Motor neuron (in vitro differentiated cells): Measurements from ENCODE around the gene MAFG. TPM values are rescaled to one million over a fixed set of nuclear protein-coding genes. Genes with fewer than 3 reads are reported as not detected.

Experiments used
- ATAC-seq, 8 experiments: fragments of 200-7000 bp; cut with Tn5 transposase; replicated peaks in 6 of 8; 2 replicates each; pipeline ENCODE4 v1.8.0; 2021; ENCODE audit warnings: mild to moderate bottlenecking in 8 of 8, moderate library complexity in 8 of 8
- H3K27ac ChIP-seq, 2 donors: fragments of 250-450 bp; sonication (Bioruptor Pico); 2 replicates each; pipeline ENCODE4 v1.9.0; 2021; ENCODE audit warnings: antibody characterized with exemption in 2 of 2, mild to moderate bottlenecking in 2 of 2, moderate library complexity in 1 of 2
- H3K4me1 ChIP-seq, 2 donors: fragments of 250-450 bp; sonication (Bioruptor Pico); replicated peaks in 1 of 2; 2 replicates each; pipeline ENCODE4 v1.6.1; 2021; ENCODE audit warnings: antibody characterized with exemption in 2 of 2, mild to moderate bottlenecking in 2 of 2, moderate library complexity in 1 of 2
- H3K4me3 ChIP-seq, 5 donors: fragments of 250-450 bp; sonication (Bioruptor Pico); 2 replicates each; pipeline ENCODE4 v1.9.0; 2021; ENCODE audit warnings: antibody characterized with exemption in 5 of 5, mild to moderate bottlenecking in 5 of 5, moderate library complexity in 4 of 5
- WGBS, 10 experiments: fragments of 450-650 bp; shearing (Covaris generic); methylation state at CpG; one replicate each; pipeline ENCODE4 v1.0.0; 2022; 5-methylcytosine and 5-hydroxymethylcytosine counted together
- in situ Hi-C, 9 experiments: fragments of 400-800 bp; cut with MboI; loops; one replicate each; pipeline ENCODE4 v1.15.0; 2021; ENCODE audit warnings: low sequenced_read_pairs in 9 of 9, low pct_unique_long_range_greater_than_20kb in 2 of 9; ENCODE audit not compliant: unreplicated experiment in 9 of 9
- total RNA-seq, 8 experiments: library from RNA; unstranded; fragments of 300-600 nt; gene quantifications; 2 replicates each; pipeline versions ENCODE4 v1.2.3 to v1.2.4, GENCODE V29; 2022

MAFG gene
- total RNA-seq, 8 experiments from 2014 or later: 6.6 to 23.9 (median 15.4) TPM

- H3K27ac ChIP-seq: no peak overlapping the region
- peaks cover 2 to 4% of the 10 kb centered on the region in 2 donors for H3K4me1 ChIP-seq
- 80 to 95% (median 95%) methylated on average over 1 to 3 of the region's 5 CpGs; no CpG with 5 or more reads in 7 of the 10 experiments for WGBS, 10 experiments
- no peak overlapping the region for H3K4me3 ChIP-seq
- no peak for ATAC-seq
- in situ Hi-C loops: no loop called here
These were observed 50.0 kb downstream of the MAFG start for GRCh38 chr17:81877569-81877968.

- Histone ChIP-seq H3K4me3 (peak overlapping the region; percentile 62 to 92 (median 84)), H3K4me1 (peaks cover 37 to 39% of the 10 kb centered on the region in 2 donors), H3K27ac (peak overlapping the region; percentile 98 to 99)
- 0 to 12% (median 0%) methylated on average over 1 to 23 of the region's 86 CpGs; no CpG with 5 or more reads in 6 of the 10 experiments for WGBS, 10 experiments
- ATAC-seq: peak; percentile 4 to 52 (median 36)
- in situ Hi-C loops: no loop called here
These were observed 55.9 kb downstream of the MAFG start for GRCh38 chr17:81871387-81872230.

GRCh38 chr17:81870981-81871386, 56.6 kb downstream of the MAFG start, which contains the start of gene ARHGDIA:
Gene ARHGDIA, minus strand, starts transcription at chr17:81871337. Its CDS starts 1,407 bp downstream, at chr17:81869930.
- peak; percentile 22 to 64 (median 48) for ATAC-seq
- WGBS, 10 experiments: no CpG with 5 or more reads among the region's 64 CpGs
- peak within 1 kb of the TSS; percentile 62 to 92 (median 84) for H3K4me3 ChIP-seq
- peaks cover 37 to 41% of the 10 kb centered on the region in 2 donors for H3K4me1 ChIP-seq
- in situ Hi-C loops: no loop called here
- peak within 1 kb of the TSS; percentile 98 to 99 for H3K27ac ChIP-seq

DNA sequence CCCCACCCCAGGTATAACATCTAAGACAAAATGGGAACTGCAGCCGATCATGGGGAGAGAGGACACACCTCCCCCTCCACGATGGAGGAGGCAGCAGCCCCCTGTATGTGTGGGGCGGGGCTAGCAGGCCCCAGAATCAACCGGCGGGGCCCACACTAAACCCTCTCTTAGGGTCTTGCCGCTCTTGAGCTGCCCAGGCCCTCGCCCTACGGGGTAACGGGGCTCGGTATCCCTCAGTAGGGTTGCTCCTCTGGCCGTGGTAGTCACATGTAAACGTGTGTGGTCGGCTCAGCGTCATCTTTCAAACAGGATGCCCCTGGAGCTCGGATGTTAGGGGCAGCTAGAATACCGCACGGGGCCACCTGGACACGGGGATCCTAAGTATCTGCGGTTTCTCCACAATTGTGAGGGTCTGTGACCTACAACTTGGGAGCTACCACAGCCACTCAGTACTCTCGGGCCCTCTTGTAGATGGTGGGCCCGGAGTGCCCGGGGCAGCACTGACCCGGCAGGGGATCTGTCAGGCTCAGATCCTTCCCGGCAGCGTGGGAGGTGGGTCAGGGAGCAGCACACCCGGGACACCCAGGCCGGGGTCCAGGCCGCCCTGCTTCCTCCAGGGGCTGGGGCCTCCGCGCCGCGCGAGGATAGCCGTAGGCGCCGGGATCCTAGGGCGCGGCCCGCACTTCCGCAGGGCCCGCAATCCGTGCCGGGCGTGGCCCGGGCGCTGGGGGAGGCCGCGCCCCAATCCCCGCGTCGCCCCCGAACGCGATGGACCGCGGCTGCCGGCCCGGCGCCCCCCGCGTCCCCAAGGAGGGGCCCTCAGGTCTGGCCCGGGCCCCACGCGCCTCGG, 57.2 kb downstream of the MAFG start:
- H3K4me1 ChIP-seq: peaks cover 37 to 41% of the 10 kb centered on the region in 2 donors
- H3K27ac ChIP-seq: peak overlapping the region; percentile 98 to 99
- WGBS, 10 experiments: 0 to 5% (median 3%) methylated on average over 2 to 9 of the region's 65 CpGs; no CpG with 5 or more reads in 6 of the 10 experiments
- ATAC-seq: peak in 6 of 8 experiments; percentile 0 to 12 (median 4)
- peak overlapping the region; percentile 62 to 92 (median 84) for H3K4me3 ChIP-seq
- in situ Hi-C loops: no loop called here

- ATAC-seq: peak in 6 of 8 experiments; percentile 3 to 38 (median 32)
- Histone ChIP-seq H3K4me1 (peaks cover 37 to 41% of the 10 kb centered on the region in 2 donors), H3K4me3 (peak overlapping the region; percentile 62 to 92 (median 84)), H3K27ac (peak overlapping the region; percentile 98 to 99)
- in situ Hi-C loops: no loop called here
- 0 to 75% (median 23%) methylated on average over 1 to 4 of the region's 52 CpGs; no CpG with 5 or more reads in 4 of the 10 experiments for WGBS, 10 experiments
These were observed 58.1 kb downstream of the MAFG start for GRCh38 chr17:81869221-81870130.

- H3K4me3 ChIP-seq: peak overlapping the region in 1 of 5 donors; percentile 92
- in situ Hi-C loops: no loop called here
- H3K4me1 ChIP-seq: peaks cover 37 to 41% of the 10 kb centered on the region in 2 donors
- H3K27ac ChIP-seq: peak overlapping the region; percentile 19 to 99
- WGBS, 10 experiments: 54 to 80% (median 62%) methylated on average over 1 to 8 of the region's 30 CpGs; no CpG with 5 or more reads in 7 of the 10 experiments
- ATAC-seq: peak in 6 of 8 experiments; percentile 0 to 23 (median 11)
These were observed 58.8 kb downstream of the MAFG start for GRCh38 chr17:81868674-81869220.

Other genes starting within 250 kb of the MAFG start
- gene ARL16, start 243.9 kb downstream of the MAFG start, total RNA-seq: 10 to 100 TPM; 32.5 to 76.0 (median 48.4) TPM
- gene HGS, start 243.7 kb downstream of the MAFG start, total RNA-seq: 10 to 100 TPM; 46.1 to 89.5 (median 62.4) TPM
- 100 to 1,000 TPM in 2 of 8 experiments, 10 to 100 TPM in 6; 17.0 to 155 (median 39.6) TPM for gene MRPL12, start 224.4 kb downstream of the MAFG start, total RNA-seq
- gene SLC25A10, start 215.5 kb downstream of the MAFG start, total RNA-seq: 10 to 100 TPM in 3 of 8 experiments, 1 to 10 TPM in 5; 2.4 to 24.9 (median 5.0) TPM
- gene GCGR, start 123.6 kb downstream of the MAFG start, total RNA-seq: under 1 TPM in 4 of 8 experiments, not detected in 4; 0.14 to 0.66 (median 0.32) TPM
- gene MCRIP1, start 94.4 kb downstream of the MAFG start, total RNA-seq: 100 to 1,000 TPM in 4 of 8 experiments, 10 to 100 TPM in 4; 18.1 to 139 (median 101) TPM
- gene PPP1R27, start 92.7 kb downstream of the MAFG start, total RNA-seq: 1 to 10 TPM in 4 of 8 experiments, under 1 TPM in 3, not detected in 1; 0.73 to 1.3 (median 1.1) TPM
- gene P4HB, start 67.2 kb downstream of the MAFG start, total RNA-seq: 100 to 1,000 TPM; 116 to 461 (median 257) TPM
- 100 to 1,000 TPM in 5 of 8 experiments, 10 to 100 TPM in 3; 44.7 to 276 (median 151) TPM for gene ARHGDIA, start 56.4 kb downstream of the MAFG start, total RNA-seq
- 100 to 1,000 TPM in 3 of 8 experiments, 10 to 100 TPM in 5; 52.7 to 176 (median 78.1) TPM for gene ALYREF, start 36.1 kb downstream of the MAFG start, total RNA-seq
- 100 to 1,000 TPM in 6 of 8 experiments, 10 to 100 TPM in 2; 80.4 to 181 (median 120) TPM for gene ANAPC11, start 36.0 kb downstream of the MAFG start, total RNA-seq
- gene NPB, start 25.5 kb downstream of the MAFG start, total RNA-seq: under 1 TPM in 7 of 8 experiments, not detected in 1; 0.15 to 0.92 (median 0.43) TPM
- gene PCYT2, start 16.3 kb downstream of the MAFG start, total RNA-seq: 10 to 100 TPM; 11.3 to 40.6 (median 16.0) TPM
- 10 to 100 TPM in 7 of 8 experiments, 1 to 10 TPM in 1; 7.2 to 37.9 (median 14.5) TPM for gene SIRT7, start 9.6 kb downstream of the MAFG start, total RNA-seq
- gene PYCR1, start 9.6 kb upstream of the MAFG start, total RNA-seq: 10 to 100 TPM; 31.5 to 97.7 (median 54.0) TPM
- gene MYADML2, start 19.5 kb upstream of the MAFG start, total RNA-seq: 1 to 10 TPM in 2 of 8 experiments, under 1 TPM in 6; 0.10 to 1.4 (median 0.47) TPM
- 1 to 10 TPM in 2 of 8 experiments, under 1 TPM in 4, not detected in 2; 0.08 to 1.3 (median 0.40) TPM for gene NOTUM, start 33.5 kb upstream of the MAFG start, total RNA-seq
- 10 to 100 TPM; 17.3 to 35.1 (median 26.7) TPM for gene ASPSCR1, start 49.9 kb upstream of the MAFG start, total RNA-seq
- gene CENPX, start 95.1 kb upstream of the MAFG start, total RNA-seq: 100 to 1,000 TPM in 1 of 8 experiments, 10 to 100 TPM in 7; 40.6 to 116 (median 53.3) TPM
- 10 to 100 TPM in 5 of 8 experiments, 1 to 10 TPM in 3; 2.8 to 18.1 (median 10.7) TPM for gene LRRC45, start 95.6 kb upstream of the MAFG start, total RNA-seq
- 10 to 100 TPM in 6 of 8 experiments, 1 to 10 TPM in 2; 1.8 to 92.9 (median 52.3) TPM for gene RAC3, start 103.9 kb upstream of the MAFG start, total RNA-seq
- gene DCXR, start 110.0 kb upstream of the MAFG start, total RNA-seq: 10 to 100 TPM; 55.7 to 94.5 (median 80.7) TPM
- gene RFNG, start 124.1 kb upstream of the MAFG start, total RNA-seq: 10 to 100 TPM; 19.3 to 38.6 (median 28.5) TPM
- 10 to 100 TPM; 54.6 to 97.9 (median 78.2) TPM for gene GPS1, start 124.2 kb upstream of the MAFG start, total RNA-seq
- 10 to 100 TPM; 32.3 to 91.1 (median 47.2) TPM for gene DUS1L, start 138.1 kb upstream of the MAFG start, total RNA-seq
- 100 to 1,000 TPM in 4 of 8 experiments, 10 to 100 TPM in 4; 32.4 to 333 (median 89.0) TPM for gene FASN, start 170.5 kb upstream of the MAFG start, total RNA-seq